Measurements from ENCODE around the gene SERPINB10.

Gene SERPINB10

GRCh38 chr18:63907664-63908063, at the start of gene SERPINB10:
Gene SERPINB10, plus strand, starts transcription at chr18:63907958. Its CDS starts 7,553 bp downstream, at chr18:63915511.
- no peak for DNase-seq

GRCh38 chr18:63858456-63858855, 49.3 kb upstream of the SERPINB10 start:
- DNase-seq, result no peak

- no peak for DNase-seq
Measured at GRCh38 chr18:63859781-63860475, 47.8 kb upstream of the SERPINB10 start.

- DNase-seq, result no peak
Measured at GRCh38 chr18:63860531-63860930, 47.2 kb upstream of the SERPINB10 start.

GRCh38 chr18:63867368-63868125, 40.2 kb upstream of the SERPINB10 start:
- no peak for DNase-seq

GRCh38 chr18:63868546-63868945, 39.2 kb upstream of the SERPINB10 start:
- DNase-seq, result no peak

- DNase-seq, result no peak
Measured at GRCh38 chr18:63869374-63869773, 38.4 kb upstream of the SERPINB10 start.

GRCh38 chr18:63869851-63870250, 37.9 kb upstream of the SERPINB10 start:
- DNase-seq, result no peak

GRCh38 chr18:63871836-63872235, 35.9 kb upstream of the SERPINB10 start:
- DNase-seq, result no peak

- DNase-seq, result no peak
Measured at GRCh38 chr18:63872586-63872985, 35.2 kb upstream of the SERPINB10 start.

GRCh38 chr18:63878343-63878742, 29.4 kb upstream of the SERPINB10 start:
- no peak for DNase-seq

GRCh38 chr18:63878925-63879324, 28.8 kb upstream of the SERPINB10 start:
- DNase-seq, result no peak

GRCh38 chr18:63879709-63880108, 28.0 kb upstream of the SERPINB10 start:
- DNase-seq, result no peak

GRCh38 chr18:63881851-63882250, 25.9 kb upstream of the SERPINB10 start:
- DNase-seq, result peak; percentile 6

- DNase-seq, result peak; percentile 44
Measured at GRCh38 chr18:63882333-63883141, 25.2 kb upstream of the SERPINB10 start.

GRCh38 chr18:63883617-63884016, 24.1 kb upstream of the SERPINB10 start:
- no peak for DNase-seq

GRCh38 chr18:63887424-63887823, 20.3 kb upstream of the SERPINB10 start, which contains the start of gene SERPINB2:
Gene SERPINB2, plus strand, starts transcription at chr18:63887705. Its CDS starts 3,740 bp downstream, at chr18:63891445.
- DNase-seq, result peak; percentile 20

- DNase-seq, result no peak
Measured at GRCh38 chr18:63888470-63889190, 19.1 kb upstream of the SERPINB10 start.

GRCh38 chr18:63889626-63890025, 18.1 kb upstream of the SERPINB10 start:
- DNase-seq, result no peak

- no peak for DNase-seq
Measured at GRCh38 chr18:63890237-63890949, 17.4 kb upstream of the SERPINB10 start.

GRCh38 chr18:63890950-63891304, 16.8 kb upstream of the SERPINB10 start:
- no peak for DNase-seq

GRCh38 chr18:63892566-63892965, 15.2 kb upstream of the SERPINB10 start:
- DNase-seq, result no peak
